ENCODE results near the gene ZBTB7C.
A peak's percentile ranks its signal among the peaks of the same experiment; 100 is the strongest.

ZBTB7C gene

GRCh38 chr18:48320639-48320945 lies 88.6 kb downstream of the ZBTB7C start:
- DNase-seq = no peak

GRCh38 chr18:48319801-48320638 lies 89.2 kb downstream of the ZBTB7C start:
- DNase-seq = peak; percentile 80

GRCh38 chr18:48318436-48318835 lies 90.7 kb downstream of the ZBTB7C start:
- no peak for DNase-seq

- DNase-seq = no peak
These were observed 91.3 kb downstream of the ZBTB7C start for GRCh38 chr18:48317781-48318381.

GRCh38 chr18:48316177-48316576 lies 93.0 kb downstream of the ZBTB7C start:
- DNase-seq = no peak

GRCh38 chr18:48314690-48315089 lies 94.5 kb downstream of the ZBTB7C start:
- DNase-seq = peak; percentile 14

GRCh38 chr18:48313792-48314191 lies 95.4 kb downstream of the ZBTB7C start:
- no peak for DNase-seq

- no peak for DNase-seq
These were observed 97.1 kb downstream of the ZBTB7C start for GRCh38 chr18:48312066-48312465.

- DNase-seq = no peak
These were observed 98.2 kb downstream of the ZBTB7C start for GRCh38 chr18:48310999-48311398.

GRCh38 chr18:48310353-48310752 lies 98.8 kb downstream of the ZBTB7C start:
- DNase-seq = no peak

- DNase-seq = peak; percentile 11
These were observed 100.2 kb downstream of the ZBTB7C start for GRCh38 chr18:48308755-48309575.

GRCh38 chr18:48308027-48308635 lies 101.1 kb downstream of the ZBTB7C start:
- DNase-seq = peak; percentile 34

GRCh38 chr18:48306838-48307237 lies 102.3 kb downstream of the ZBTB7C start:
- DNase-seq = no peak

- no peak for DNase-seq
These were observed 104.1 kb downstream of the ZBTB7C start for GRCh38 chr18:48304906-48305693.

GRCh38 chr18:48303883-48304282 lies 105.3 kb downstream of the ZBTB7C start:
- DNase-seq = no peak

- no peak for DNase-seq
These were observed 106.4 kb downstream of the ZBTB7C start for GRCh38 chr18:48302736-48303135.

- DNase-seq = peak; percentile 68
These were observed 108.7 kb downstream of the ZBTB7C start for GRCh38 chr18:48300463-48300961.

- DNase-seq = peak; percentile 19
These were observed 112.0 kb downstream of the ZBTB7C start for GRCh38 chr18:48297139-48297538.

- DNase-seq = no peak
These were observed 112.6 kb downstream of the ZBTB7C start for GRCh38 chr18:48296581-48296980.

GRCh38 chr18:48295586-48296311 lies 113.4 kb downstream of the ZBTB7C start:
- DNase-seq = peak; percentile 80

GRCh38 chr18:48294899-48295585 lies 114.1 kb downstream of the ZBTB7C start:
- DNase-seq = no peak
